GM12872 (cell line): ENCODE results near the gene NPFF.

ENCODE experiments used
- CTCF ChIP-seq: IDR thresholded peaks from 3 replicates; pipeline ENCODE4 v1.5.1; 2011; ENCODE audit warnings: low read depth, mild to moderate bottlenecking, low read length, moderate library complexity; ENCODE audit not compliant: insufficient read depth

The NPFF gene

GRCh38 chr12:53464685-53465418 lies 42.4 kb downstream of the NPFF start:
- TF ChIP-seq CTCF: no peak

- no peak for TF ChIP-seq CTCF
These were observed 43.3 kb downstream of the NPFF start for GRCh38 chr12:53463802-53464560.

DNA sequence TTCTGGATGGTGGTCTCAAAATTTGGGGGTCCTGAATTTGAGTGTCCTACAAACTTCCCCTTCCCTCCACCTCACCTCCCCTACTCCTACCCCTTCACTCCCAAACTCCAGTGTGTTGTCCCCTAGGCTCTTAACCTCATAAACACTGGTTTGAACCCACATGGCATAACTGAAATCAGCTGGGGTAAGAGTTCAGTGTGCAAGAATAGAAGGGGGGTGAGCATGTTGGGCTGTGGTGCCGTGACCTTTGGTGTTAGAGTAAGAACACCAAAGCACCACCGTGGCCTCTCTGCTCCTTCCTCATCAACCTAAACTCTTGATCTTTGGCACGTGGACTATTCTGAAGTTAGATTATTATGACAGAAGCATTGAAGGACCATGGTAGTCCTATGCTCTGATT lies 44.3 kb downstream of the NPFF start:
- no peak for TF ChIP-seq CTCF

DNA sequence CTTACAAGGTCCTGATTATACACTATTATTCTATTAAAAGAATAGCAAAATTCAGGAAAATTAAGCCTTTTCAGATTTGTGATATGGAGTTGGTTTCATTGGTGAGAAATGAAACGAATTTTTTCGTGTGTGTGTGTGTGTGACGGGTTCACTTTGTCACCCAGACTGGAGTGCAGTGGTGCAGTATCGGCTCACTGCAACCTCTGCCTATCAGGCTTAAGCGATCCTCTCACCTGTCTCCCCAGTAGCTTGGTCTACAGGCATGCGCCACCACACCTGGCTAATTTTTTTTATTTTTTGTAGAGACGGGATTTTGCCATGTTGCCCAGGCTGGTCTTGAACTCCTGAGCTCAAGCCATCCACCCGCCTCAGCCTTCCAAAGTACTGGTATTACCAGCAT lies 45.7 kb downstream of the NPFF start:
- no peak for TF ChIP-seq CTCF

DNA sequence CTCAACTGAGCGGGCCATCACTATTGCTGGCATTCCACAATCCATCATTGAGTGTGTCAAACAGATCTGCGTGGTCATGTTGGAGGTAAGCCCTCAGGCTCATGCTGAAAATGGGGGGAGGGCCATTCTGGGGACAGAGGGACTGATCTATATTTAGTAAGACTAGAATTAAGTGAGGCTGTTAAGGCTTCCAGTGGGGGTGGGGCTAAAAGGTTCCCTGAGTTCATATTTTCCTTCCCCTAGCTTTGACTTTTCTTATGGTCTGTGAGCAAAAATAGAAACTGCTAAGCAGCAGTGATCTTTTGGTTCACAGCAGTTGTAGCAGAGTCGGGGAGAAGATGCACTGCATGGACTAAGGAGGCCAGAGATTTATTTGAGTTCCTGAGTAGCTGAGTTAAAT lies 46.2 kb downstream of the NPFF start:
- TF ChIP-seq CTCF: no peak

- TF ChIP-seq CTCF: no peak
These were observed 48.2 kb downstream of the NPFF start for GRCh38 chr12:53459097-53459496.
